Neuronal stem cell (in vitro differentiated cells): ENCODE measurements around the gene PIBF1. TPM values are rescaled to one million over a fixed set of nuclear protein-coding genes. Genes with fewer than 3 reads are reported as not detected.
A peak's percentile ranks its signal among the peaks of the same experiment; 100 is the strongest.

Experiments used
- DNase-seq: peaks from one replicate; pipeline ENCODE4 v3.0.0-alpha.2; 2013; ENCODE audit warnings: low spot score
- H2AFZ ChIP-seq: one replicate; pipeline ENCODE4 v1.6.1; 2013; ENCODE audit warnings: mild to moderate bottlenecking, low read length, inconsistent platforms
- H2AK5ac ChIP-seq: 2 replicates; pipeline ENCODE4 v1.6.1; 2013; ENCODE audit warnings: low read depth, mild to moderate bottlenecking, inconsistent platforms, low read length, moderate library complexity, mixed read lengths
- H2BK120ac ChIP-seq: 2 replicates; pipeline ENCODE4 v1.6.1; 2013; ENCODE audit warnings: low read depth, mild to moderate bottlenecking, inconsistent platforms, low read length, moderate library complexity, mixed read lengths
- H2BK12ac ChIP-seq: one replicate; pipeline ENCODE4 v1.6.1; 2013; ENCODE audit warnings: low read length, inconsistent platforms
- H2BK15ac ChIP-seq: 2 replicates; pipeline ENCODE4 v1.6.1; 2013; ENCODE audit warnings: mild to moderate bottlenecking, low read length, inconsistent platforms, mixed read lengths
- H2BK5ac ChIP-seq: one replicate; pipeline ENCODE4 v1.6.1; 2013; ENCODE audit warnings: inconsistent platforms, mild to moderate bottlenecking, low read length, moderate library complexity
- H3K14ac ChIP-seq: one replicate; pipeline ENCODE4 v1.6.1; 2013; ENCODE audit warnings: low read length, inconsistent platforms
- H3K18ac ChIP-seq: 2 replicates; pipeline ENCODE4 v1.6.1; 2013; ENCODE audit warnings: low read length, inconsistent platforms
- H3K23ac ChIP-seq: 2 replicates; pipeline ENCODE4 v1.6.1; 2013; ENCODE audit warnings: low read depth, mild to moderate bottlenecking, mixed read lengths, low read length, inconsistent platforms; ENCODE audit not compliant: poor library complexity
- H3K27ac ChIP-seq: replicated peaks from 3 replicates; pipeline ENCODE4 v1.5.1; 2013; ENCODE audit warnings: low read length, inconsistent platforms
- H3K27me3 ChIP-seq, 3 experiments: 2 replicates each; pipeline ENCODE4 v1.6.1; 2013; ENCODE audit warnings: low read length in 3 of 3, mild to moderate bottlenecking in 2 of 3, inconsistent platforms in 1 of 3, low read depth in 1 of 3, mixed read lengths in 1 of 3, moderate library complexity in 1 of 3; ENCODE audit not compliant: control insufficient read depth in 3 of 3, insufficient read depth in 3 of 3
- H3K36me3 ChIP-seq, 2 donors: replicated peaks in 1 of 2; 2 replicates each; pipeline ENCODE4 v1.6.1; 2013; ENCODE audit warnings: low read length in 2 of 2; ENCODE audit not compliant: control insufficient read depth in 2 of 2, insufficient read depth in 2 of 2
- H3K4ac ChIP-seq: 2 replicates; pipeline ENCODE4 v1.6.1; 2013; ENCODE audit warnings: inconsistent platforms, mild to moderate bottlenecking, low read length, moderate library complexity
- H3K4me1 ChIP-seq, 2 donors: 1 replicate in 1 of 2; 2 replicates in 1 of 2; pipeline ENCODE4 v1.6.1; 2013; ENCODE audit warnings: low read length in 2 of 2, low read depth in 1 of 2; ENCODE audit not compliant: control insufficient read depth in 2 of 2, insufficient read depth in 1 of 2
- H3K4me2 ChIP-seq: one replicate; pipeline ENCODE4 v1.6.1; 2013; ENCODE audit warnings: mild to moderate bottlenecking, low read length, inconsistent platforms; ENCODE audit not compliant: insufficient read depth, poor library complexity, severe bottlenecking
- H3K4me3 ChIP-seq, 2 donors: 2 replicates each; pipeline ENCODE4 v1.5.1; 2013; ENCODE audit warnings: low read length in 2 of 2, mild to moderate bottlenecking in 2 of 2, inconsistent platforms in 1 of 2, moderate library complexity in 1 of 2
- H3K79me1 ChIP-seq: one replicate; pipeline ENCODE4 v1.6.1; 2013; ENCODE audit warnings: low read depth, mild to moderate bottlenecking, inconsistent platforms, low read length, moderate library complexity
- H3K9ac ChIP-seq: one replicate; pipeline ENCODE4 v1.6.1; 2013; ENCODE audit warnings: mild to moderate bottlenecking, low read depth, low read length, inconsistent platforms; ENCODE audit not compliant: poor library complexity
- H3K9me3 ChIP-seq, 2 donors: replicated peaks in 1 of 2; 2 replicates each; pipeline versions ENCODE3 to v1.6.1; 2013; ENCODE audit warnings: low read length in 2 of 2, mild to moderate bottlenecking in 2 of 2, inconsistent platforms in 1 of 2, low read depth in 1 of 2, mixed read lengths in 1 of 2, moderate library complexity in 1 of 2; ENCODE audit not compliant: control insufficient read depth in 2 of 2, insufficient read depth in 1 of 2
- H4K8ac ChIP-seq: one replicate; pipeline ENCODE4 v1.6.1; 2013; ENCODE audit warnings: low read depth, mild to moderate bottlenecking, inconsistent platforms, low read length, moderate library complexity
- H4K91ac ChIP-seq: one replicate; pipeline ENCODE4 v1.6.1; 2013; ENCODE audit warnings: low read length, low read depth, mild to moderate bottlenecking, inconsistent platforms; ENCODE audit not compliant: poor library complexity
- WGBS, 2 donors: extraction: QIAGEN DNeasy Blood & Tissue Kit; methylation state at CpG; one replicate each; pipeline ENCODE4 v1.1.7; 2013; ENCODE audit warnings: missing lambda C conversion rate in 2 of 2, mixed read lengths in 1 of 2; ENCODE audit not compliant: insufficient read length in 2 of 2, insufficient replicate concordance in 1 of 2; ENCODE audit errors: extremely low coverage in 2 of 2; 5-methylcytosine and 5-hydroxymethylcytosine counted together
- polyA plus RNA-seq, 2 experiments: library from polyadenylated mRNA; stranded (reverse); fragments of 200-250 nt; gene quantifications; one replicate each; pipeline ENCODE4 v1.2.3, GENCODE V29; 2013

The PIBF1 gene, protein sequence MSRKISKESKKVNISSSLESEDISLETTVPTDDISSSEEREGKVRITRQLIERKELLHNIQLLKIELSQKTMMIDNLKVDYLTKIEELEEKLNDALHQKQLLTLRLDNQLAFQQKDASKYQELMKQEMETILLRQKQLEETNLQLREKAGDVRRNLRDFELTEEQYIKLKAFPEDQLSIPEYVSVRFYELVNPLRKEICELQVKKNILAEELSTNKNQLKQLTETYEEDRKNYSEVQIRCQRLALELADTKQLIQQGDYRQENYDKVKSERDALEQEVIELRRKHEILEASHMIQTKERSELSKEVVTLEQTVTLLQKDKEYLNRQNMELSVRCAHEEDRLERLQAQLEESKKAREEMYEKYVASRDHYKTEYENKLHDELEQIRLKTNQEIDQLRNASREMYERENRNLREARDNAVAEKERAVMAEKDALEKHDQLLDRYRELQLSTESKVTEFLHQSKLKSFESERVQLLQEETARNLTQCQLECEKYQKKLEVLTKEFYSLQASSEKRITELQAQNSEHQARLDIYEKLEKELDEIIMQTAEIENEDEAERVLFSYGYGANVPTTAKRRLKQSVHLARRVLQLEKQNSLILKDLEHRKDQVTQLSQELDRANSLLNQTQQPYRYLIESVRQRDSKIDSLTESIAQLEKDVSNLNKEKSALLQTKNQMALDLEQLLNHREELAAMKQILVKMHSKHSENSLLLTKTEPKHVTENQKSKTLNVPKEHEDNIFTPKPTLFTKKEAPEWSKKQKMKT
- 19.0 TPM for polyA plus RNA-seq (2013, experiment 1 of 2)
- 17.6 TPM for polyA plus RNA-seq (2013, experiment 2 of 2)

GRCh38 chr13:72781451-72782439 lies at the start of gene PIBF1, which contains the start of gene DIS3:
PIBF1 (plus strand) TSS chr13:72782133; CDS start chr13:72783470, 1,337 bp downstream.
DIS3 (minus strand) TSS chr13:72781900; CDS start chr13:72781832, 68 bp downstream.
- peaks cover 7% of the 10 kb centered on the region for H3K79me1 ChIP-seq
- H3K9ac ChIP-seq: peak within 1 kb of the TSS; percentile 96
- no peak within 1 kb of the TSS for H3K4ac ChIP-seq
- no peaks in the 10 kb centered on the region for H3K27me3 ChIP-seq
- H2AFZ ChIP-seq: peak within 1 kb of the TSS; percentile 97
- H3K14ac ChIP-seq: no peak within 1 kb of the TSS
- peak within 1 kb of the TSS; percentile 94 for H3K23ac ChIP-seq
- no peak within 1 kb of the TSS for H2BK120ac ChIP-seq
- no peak within 1 kb of the TSS for H2BK15ac ChIP-seq
- peaks cover 9 to 64% of the 10 kb centered on the region in 2 donors for H3K36me3 ChIP-seq
- no peak within 1 kb of the TSS for H4K8ac ChIP-seq
- peak within 1 kb of the TSS; percentile 93 for H3K18ac ChIP-seq
- peak within 1 kb of the TSS; percentile 80 for H3K4me2 ChIP-seq
- peak within 1 kb of the TSS; percentile 75 for H2AK5ac ChIP-seq
- peaks cover 2 to 6% of the 10 kb centered on the region in 2 donors for H3K4me1 ChIP-seq
- peak within 1 kb of the TSS; percentile 89 to 98 for H3K4me3 ChIP-seq
- H4K91ac ChIP-seq: no peak within 1 kb of the TSS
- no CpG with 5 or more reads among the region's 81 CpGs for WGBS, 2 donors
- peak within 1 kb of the TSS; percentile 60 for H2BK12ac ChIP-seq
- no peaks in the 10 kb centered on the region for H3K9me3 ChIP-seq
- peak; percentile 95 for DNase-seq
- peak within 1 kb of the TSS; percentile 49 for H2BK5ac ChIP-seq
- peak within 1 kb of the TSS; percentile 79 for H3K27ac ChIP-seq

GRCh38 chr13:72737033-72737432 lies 44.9 kb upstream of the PIBF1 start:
- no peak overlapping the region for H2AK5ac ChIP-seq
- no peaks in the 10 kb centered on the region for H3K9me3 ChIP-seq
- H3K27ac ChIP-seq: no peak overlapping the region
- H3K4me2 ChIP-seq: no peak overlapping the region
- H3K4ac ChIP-seq: no peak overlapping the region
- no peak overlapping the region for H2AFZ ChIP-seq
- H3K36me3 ChIP-seq: peaks cover 8 to 98% of the 10 kb centered on the region in 2 donors
- no peaks in the 10 kb centered on the region for H3K4me1 ChIP-seq
- no peaks in the 10 kb centered on the region for H3K27me3 ChIP-seq
- no peak overlapping the region for H2BK12ac ChIP-seq
- no peak overlapping the region for H3K9ac ChIP-seq
- H3K79me1 ChIP-seq: peaks cover 4% of the 10 kb centered on the region
- no peak overlapping the region for H3K23ac ChIP-seq
- H4K91ac ChIP-seq: no peak overlapping the region
- H3K14ac ChIP-seq: no peak overlapping the region
- H3K18ac ChIP-seq: no peak overlapping the region
- H2BK5ac ChIP-seq: no peak overlapping the region
- DNase-seq: no peak
- no CpG with 5 or more reads among the region's 3 CpGs for WGBS, 2 donors
- no peak overlapping the region for H4K8ac ChIP-seq
- no peak overlapping the region for H3K4me3 ChIP-seq
- no peak overlapping the region for H2BK120ac ChIP-seq
- no peak overlapping the region for H2BK15ac ChIP-seq

DNA sequence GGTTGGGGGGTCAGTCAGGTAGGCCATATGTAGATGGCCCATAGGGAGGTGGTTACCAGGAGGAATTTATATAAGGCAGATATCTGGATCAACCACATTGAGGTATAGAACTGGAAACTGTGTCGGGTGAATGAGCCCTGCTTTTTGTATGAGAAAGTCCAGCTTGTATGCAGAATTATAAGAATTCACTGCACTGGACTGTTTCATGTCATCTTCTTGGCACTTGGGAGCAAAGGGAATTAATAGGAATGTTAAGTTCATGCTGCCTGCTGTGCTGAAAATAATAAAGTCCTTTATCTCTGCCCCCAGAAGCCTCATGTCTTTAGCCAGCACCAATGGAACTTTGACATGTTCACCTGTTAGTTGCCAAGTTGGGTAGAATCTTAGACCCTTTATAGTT lies 41.9 kb upstream of the PIBF1 start:
- Histone ChIP-seq H3K9me3 (no peaks in the 10 kb centered on the region), H3K79me1 (no peaks in the 10 kb centered on the region), H2BK12ac (no peak overlapping the region), H3K23ac (no peak overlapping the region), H3K4ac (no peak overlapping the region), H3K18ac (no peak overlapping the region), H2BK120ac (no peak overlapping the region), H2AFZ (no peak overlapping the region), H3K14ac (no peak overlapping the region), H3K4me2 (no peak overlapping the region), H3K27me3 (no peaks in the 10 kb centered on the region), H4K8ac (no peak overlapping the region), H3K27ac (no peak overlapping the region), H3K4me1 (no peaks in the 10 kb centered on the region), H4K91ac (no peak overlapping the region), H3K4me3 (no peak overlapping the region), H2AK5ac (no peak overlapping the region), H2BK5ac (no peak overlapping the region), H3K9ac (no peak overlapping the region), H3K36me3 (peaks cover 7 to 97% of the 10 kb centered on the region in 2 donors), H2BK15ac (no peak overlapping the region)
- DNase-seq: no peak
- WGBS, 2 donors: no CpG with 5 or more reads among the region's 1 CpG
